HTERT RPE-1 (cell line): ENCODE results near the gene TNXB.
"Not testable (repeated sequence)": the region's sequence is repeated elsewhere in the genome, so short reads cannot be mapped to it uniquely, and the experiment has no call there.

ENCODE experiments used
- in situ Hi-C: fragments of 300-500 bp; cut with MboI; formaldehyde crosslinking; loops from 4 replicates; pipeline ENCODE4 v1.14.3; 2020; ENCODE audit warnings: low sequenced_read_pairs

TNXB gene

DNA sequence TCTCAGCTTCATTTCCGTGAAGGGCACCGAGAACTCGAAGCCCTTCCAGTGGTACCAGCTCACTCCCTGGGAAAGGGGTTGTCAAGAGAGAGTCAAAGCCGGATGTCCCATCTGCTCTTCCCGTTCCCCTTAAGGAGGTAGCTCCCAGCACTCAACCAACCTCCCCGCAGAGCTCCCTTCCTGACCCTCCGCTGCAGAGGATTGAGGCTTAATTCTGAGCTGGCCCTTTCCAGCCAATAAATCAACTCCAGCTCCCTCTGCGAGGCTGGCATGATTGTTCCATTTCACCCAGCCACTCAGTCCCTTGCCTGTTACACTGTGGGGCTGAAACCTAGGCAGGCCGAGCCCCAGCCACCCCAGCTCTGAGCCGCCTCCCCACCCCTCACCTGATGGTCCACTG is 67.8 kb downstream of the TNXB start:
- in situ Hi-C loops: not testable (repeated sequence)

DNA sequence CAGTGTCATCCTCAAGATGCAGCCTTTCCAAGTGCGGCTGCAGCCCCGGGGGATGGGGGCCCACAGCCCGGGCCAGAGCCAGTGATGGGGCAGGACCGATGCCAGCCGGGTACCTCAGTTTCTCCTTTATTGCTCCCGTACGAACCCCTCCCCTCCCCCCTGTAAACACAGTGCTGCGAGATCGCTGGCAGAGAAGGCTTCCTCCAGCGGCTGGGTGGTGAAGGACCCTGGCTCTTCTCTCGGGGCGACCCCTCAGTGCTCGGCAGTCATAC is 68.2 kb downstream of the TNXB start:
- in situ Hi-C loops: not testable (repeated sequence)

DNA sequence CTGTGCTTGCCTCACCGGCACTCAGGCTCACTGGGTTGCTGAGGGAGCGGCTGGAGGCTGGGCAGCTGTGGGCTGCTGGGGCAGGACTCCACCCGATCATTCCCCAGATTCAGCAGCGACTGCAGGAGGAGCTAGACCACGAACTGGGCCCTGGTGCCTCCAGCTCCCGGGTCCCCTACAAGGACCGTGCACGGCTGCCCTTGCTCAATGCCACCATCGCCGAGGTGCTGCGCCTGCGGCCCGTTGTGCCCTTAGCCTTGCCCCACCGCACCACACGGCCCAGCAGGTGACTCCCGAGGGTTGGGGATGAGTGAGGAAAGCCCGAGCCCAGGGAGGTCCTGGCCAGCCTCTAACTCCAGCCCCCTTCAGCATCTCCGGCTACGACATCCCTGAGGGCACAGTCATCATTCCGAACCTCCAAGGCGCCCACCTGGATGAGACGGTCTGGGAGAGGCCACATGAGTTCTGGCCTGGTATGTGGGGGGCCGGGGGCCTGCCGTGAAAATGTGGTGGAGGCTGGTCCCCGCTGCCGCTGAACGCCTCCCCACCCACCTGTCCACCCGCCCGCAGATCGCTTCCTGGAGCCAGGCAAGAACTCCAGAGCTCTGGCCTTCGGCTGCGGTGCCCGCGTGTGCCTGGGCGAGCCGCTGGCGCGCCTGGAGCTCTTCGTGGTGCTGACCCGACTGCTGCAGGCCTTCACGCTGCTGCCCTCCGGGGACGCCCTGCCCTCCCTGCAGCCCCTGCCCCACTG is 68.7 kb downstream of the TNXB start:
- in situ Hi-C loops: not testable (repeated sequence)

- in situ Hi-C loops: not testable (repeated sequence)
These were observed 69.5 kb downstream of the TNXB start for GRCh38 chr6:32039321-32040274.

DNA sequence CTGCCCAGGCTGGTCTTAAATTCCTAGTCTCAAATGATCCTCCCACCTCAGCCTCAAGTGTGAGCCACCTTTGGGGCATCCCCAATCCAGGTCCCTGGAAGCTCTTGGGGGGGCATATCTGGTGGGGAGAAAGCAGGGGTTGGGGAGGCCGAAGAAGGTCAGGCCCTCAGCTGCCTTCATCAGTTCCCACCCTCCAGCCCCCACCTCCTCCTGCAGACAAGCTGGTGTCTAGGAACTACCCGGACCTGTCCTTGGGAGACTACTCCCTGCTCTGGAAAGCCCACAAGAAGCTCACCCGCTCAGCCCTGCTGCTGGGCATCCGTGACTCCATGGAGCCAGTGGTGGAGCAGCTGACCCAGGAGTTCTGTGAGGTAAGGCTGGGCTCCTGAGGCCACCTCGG is 70.3 kb downstream of the TNXB start:
- in situ Hi-C loops: not testable (repeated sequence)

GRCh38 chr6:32037598-32038524 is 71.3 kb downstream of the TNXB start, which contains the start of gene CYP21A2:
Gene CYP21A2, plus strand, starts transcription at chr6:32038415. Its CDS starts 8 bp downstream, at chr6:32038423.
- in situ Hi-C loops: not testable (repeated sequence)

DNA sequence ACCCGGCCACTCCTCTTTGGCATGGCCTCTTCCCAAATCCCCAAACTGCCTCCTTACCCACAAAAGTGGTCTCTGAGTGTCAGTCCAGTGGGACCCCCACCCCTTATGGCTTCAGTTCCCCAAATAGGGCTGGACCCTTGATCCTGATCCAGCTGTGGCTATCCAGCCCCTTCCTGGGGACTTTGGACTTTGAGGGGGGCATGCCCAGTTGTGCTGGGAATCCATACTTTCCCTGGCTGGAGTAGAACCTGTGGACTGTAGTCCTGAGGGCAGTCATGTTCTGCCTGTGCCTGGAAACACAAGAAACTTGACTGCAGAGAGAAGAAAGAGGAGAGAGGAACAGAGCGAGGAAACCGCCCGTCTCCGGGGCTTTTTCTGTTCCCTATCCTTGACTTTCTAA is 72.0 kb downstream of the TNXB start:
- in situ Hi-C loops: not testable (repeated sequence)

GRCh38 chr6:32035283-32036013 is 73.7 kb downstream of the TNXB start:
- in situ Hi-C loops: not testable (repeated sequence)

- in situ Hi-C loops: not testable (repeated sequence)
These were observed 79.6 kb downstream of the TNXB start for GRCh38 chr6:32029553-32029952.

GRCh38 chr6:32028631-32029030 is 80.5 kb downstream of the TNXB start:
- in situ Hi-C loops: not testable (repeated sequence)

DNA sequence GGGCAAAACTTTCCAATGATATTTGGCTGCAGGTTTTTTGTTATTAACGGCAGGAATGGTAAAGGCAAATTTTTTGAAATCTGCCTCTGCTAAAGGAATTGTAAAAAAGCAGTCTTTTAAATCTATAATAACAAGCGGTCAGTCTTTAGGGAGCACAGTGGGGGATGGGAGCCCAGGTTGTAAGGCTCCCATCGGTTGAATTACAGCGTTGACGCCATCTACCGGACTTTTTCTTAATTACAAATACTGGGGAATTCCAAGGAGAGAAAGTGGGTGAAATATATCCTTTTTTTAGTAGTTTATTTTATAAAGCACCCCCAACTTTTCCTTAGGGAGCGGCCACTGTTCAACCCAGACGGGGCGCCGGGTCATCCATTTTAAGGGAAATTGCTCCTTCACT is 87.0 kb downstream of the TNXB start:
- in situ Hi-C loops: not testable (repeated sequence)

DNA sequence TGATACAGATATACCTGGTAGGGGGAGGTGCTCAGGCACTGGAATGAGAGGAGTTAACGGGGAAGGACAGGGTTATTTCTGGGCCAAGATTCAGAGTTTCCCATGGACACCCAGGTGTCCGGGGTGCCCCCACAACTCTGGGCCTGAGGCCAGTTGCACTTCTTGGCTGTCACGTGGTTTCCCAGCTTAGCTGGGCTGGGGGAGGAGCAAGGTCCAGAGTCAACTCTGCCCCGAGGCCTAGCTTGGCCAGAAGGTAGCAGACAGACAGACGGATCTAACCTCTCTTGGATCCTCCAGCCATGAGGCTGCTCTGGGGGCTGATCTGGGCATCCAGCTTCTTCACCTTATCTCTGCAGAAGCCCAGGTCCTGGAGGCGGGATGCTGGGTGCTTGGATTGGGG is 94.6 kb downstream of the TNXB start, which contains the start of gene C4B:
TSS of gene C4B (plus strand) at position 249 of the 400 bp plus-strand sequence. CDS start at position 300, 51 bp downstream.
- in situ Hi-C loops: not testable (repeated sequence)

DNA sequence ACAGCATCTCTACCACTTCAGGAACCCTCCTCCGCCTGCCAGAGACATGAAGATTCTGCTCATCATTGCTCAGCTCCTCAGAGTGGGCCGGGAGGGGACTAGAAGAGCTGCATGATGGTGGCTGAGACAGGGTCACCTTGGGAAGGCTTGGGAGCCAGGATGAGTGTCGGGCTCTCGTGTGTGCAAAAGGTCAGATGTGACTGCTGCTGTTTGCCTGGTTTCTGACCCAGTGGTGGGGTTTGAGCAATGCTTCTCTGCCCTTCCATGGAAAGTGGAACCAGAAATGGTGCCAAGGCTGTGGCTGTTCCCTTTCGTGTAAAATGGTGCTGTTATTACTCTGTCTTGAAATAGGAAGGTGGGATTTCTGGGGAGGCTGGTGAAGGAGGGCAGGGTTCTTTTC is 95.4 kb downstream of the TNXB start:
- in situ Hi-C loops: not testable (repeated sequence)

DNA sequence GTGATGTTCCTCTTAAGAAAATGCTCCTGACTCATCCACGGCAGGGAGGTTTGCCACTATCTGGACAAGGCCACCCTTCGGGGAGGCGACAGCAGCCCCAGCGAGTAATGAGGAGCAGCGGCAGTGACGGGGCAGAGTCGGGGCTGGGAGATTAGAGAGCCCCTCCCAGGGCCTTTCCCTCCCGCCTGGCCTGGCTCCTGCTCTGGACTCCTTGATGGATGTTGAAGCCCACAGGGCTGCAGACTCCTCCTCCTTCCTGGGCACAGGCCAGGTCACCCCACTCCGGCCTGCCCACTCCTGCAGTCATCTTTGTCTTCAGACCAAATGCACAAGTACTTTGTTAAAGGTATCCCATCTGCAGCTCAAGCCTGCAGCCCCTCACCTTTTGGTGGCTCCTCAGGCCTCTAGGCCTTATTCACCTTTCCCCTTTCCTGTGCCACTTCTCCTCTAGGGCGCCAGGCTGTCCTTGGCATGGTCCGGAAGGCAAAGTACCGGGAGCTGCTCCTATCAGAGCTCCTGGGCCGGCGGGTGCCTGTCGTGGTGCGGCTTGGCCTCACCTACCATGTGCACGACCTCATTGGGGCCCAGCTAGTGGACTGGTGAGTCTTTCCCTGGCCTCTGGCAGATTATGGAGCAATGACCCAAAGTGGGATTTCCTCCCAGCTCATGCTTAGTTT is 96.1 kb downstream of the TNXB start:
- in situ Hi-C loops: not testable (repeated sequence)

DNA sequence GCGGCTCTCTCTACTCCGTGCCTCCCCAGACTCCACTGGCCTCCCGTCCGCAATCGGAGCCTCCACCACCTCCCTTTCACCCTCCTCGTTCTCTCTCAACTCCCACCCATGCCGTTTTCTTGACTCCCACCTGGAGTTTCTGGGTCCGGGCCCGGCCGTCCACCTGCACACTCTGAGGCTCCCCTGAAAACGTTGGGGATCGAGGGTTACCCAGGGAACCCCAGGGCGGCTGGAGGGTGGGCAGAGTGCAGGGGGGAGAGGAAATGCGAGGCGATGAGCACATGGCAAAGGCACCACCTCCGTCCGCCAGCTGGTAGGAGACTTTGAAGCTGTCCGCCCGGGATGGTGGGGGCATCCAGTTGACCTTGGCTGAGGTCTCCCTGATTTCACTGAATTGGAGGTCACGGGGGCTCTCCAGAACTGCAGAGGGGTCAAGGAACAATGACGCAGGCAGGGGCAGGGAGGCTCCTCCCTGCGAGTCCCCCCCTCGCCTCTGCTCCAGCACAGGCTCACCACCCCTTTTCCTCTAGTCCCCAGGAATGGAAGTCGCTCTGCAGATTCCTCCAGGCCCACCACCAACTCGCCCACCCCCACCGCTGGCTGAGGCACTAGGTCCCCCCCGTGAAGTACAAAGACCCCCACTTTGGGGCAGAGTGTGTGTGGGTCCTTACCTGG is 98.1 kb downstream of the TNXB start:
- in situ Hi-C loops: not testable (repeated sequence)

GRCh38 chr6:32009537-32009936 is 99.6 kb downstream of the TNXB start:
- in situ Hi-C loops: not testable (repeated sequence)

GRCh38 chr6:32008616-32009015 is 100.5 kb downstream of the TNXB start:
- in situ Hi-C loops: not testable (repeated sequence)

DNA sequence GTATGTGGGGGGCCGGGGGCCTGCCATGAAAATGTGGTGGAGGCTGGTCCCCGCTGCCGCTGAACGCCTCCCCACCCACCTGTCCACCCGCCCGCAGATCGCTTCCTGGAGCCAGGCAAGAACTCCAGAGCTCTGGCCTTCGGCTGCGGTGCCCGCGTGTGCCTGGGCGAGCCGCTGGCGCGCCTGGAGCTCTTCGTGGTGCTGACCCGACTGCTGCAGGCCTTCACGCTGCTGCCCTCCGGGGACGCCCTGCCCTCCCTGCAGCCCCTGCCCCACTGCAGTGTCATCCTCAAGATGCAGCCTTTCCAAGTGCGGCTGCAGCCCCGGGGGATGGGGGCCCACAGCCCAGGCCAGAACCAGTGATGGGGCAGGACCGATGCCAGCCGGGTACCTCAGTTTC is 101.1 kb downstream of the TNXB start:
- in situ Hi-C loops: not testable (repeated sequence)

DNA sequence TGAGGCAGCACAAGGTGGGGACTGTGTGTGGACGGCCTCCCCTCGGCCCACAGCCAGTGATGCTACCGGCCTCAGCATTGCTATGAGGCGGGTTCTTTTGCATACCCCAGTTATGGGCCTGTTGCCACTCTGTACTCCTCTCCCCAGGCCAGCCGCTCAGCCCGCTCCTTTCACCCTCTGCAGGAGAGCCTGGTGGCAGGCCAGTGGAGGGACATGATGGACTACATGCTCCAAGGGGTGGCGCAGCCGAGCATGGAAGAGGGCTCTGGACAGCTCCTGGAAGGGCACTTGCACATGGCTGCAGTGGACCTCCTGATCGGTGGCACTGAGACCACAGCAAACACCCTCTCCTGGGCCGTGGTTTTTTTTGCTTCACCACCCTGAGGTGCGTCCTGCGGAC is 102.1 kb downstream of the TNXB start:
- in situ Hi-C loops: not testable (repeated sequence)
